RWPE2 (cell line): ENCODE results near the gene RPN1.
"Not testable (repeated sequence)": the region's sequence is repeated elsewhere in the genome, so short reads cannot be mapped to it uniquely, and the experiment has no call there.

Source experiments
- ATAC-seq: fragments of 200-7000 bp; cut with Tn5 transposase; 3 replicates; pipeline ENCODE4 v1.9.1; 2021; ENCODE audit warnings: low read depth
- DNase-seq: peaks from one replicate; pipeline ENCODE4 v3.0.0-alpha.2; 2020; ENCODE audit warnings: low spot score
- H3K27ac ChIP-seq: fragments of 450-650 bp; 2 replicates; pipeline ENCODE4 v1.5.1; 2017; ENCODE audit warnings: mild to moderate bottlenecking; ENCODE audit not compliant: poor library complexity, severe bottlenecking
- H3K27me3 ChIP-seq: fragments of 250-450 bp; sonication (Bioruptor Pico); 2 replicates; pipeline ENCODE4 v1.5.1; 2021; ENCODE audit warnings: mild to moderate bottlenecking, moderate library complexity; ENCODE audit not compliant: insufficient read depth, poor library complexity, severe bottlenecking
- H3K36me3 ChIP-seq: fragments of 250-450 bp; sonication (Bioruptor Pico); 2 replicates; pipeline ENCODE4 v1.5.1; 2020; ENCODE audit warnings: low read depth, mild to moderate bottlenecking, moderate library complexity
- H3K4me1 ChIP-seq: fragments of 250-450 bp; sonication (Bioruptor Pico); 2 replicates; pipeline ENCODE4 v1.5.1; 2021; ENCODE audit warnings: mild to moderate bottlenecking, moderate library complexity; ENCODE audit not compliant: insufficient read depth, poor library complexity, severe bottlenecking
- H3K4me3 ChIP-seq: fragments of 250-450 bp; sonication (Bioruptor Pico); 2 replicates; pipeline ENCODE4 v1.5.1; 2021; ENCODE audit warnings: mild to moderate bottlenecking, moderate library complexity; ENCODE audit not compliant: severe bottlenecking
- H3K9me3 ChIP-seq: fragments of 250-450 bp; sonication (Bioruptor Pico); 2 replicates; pipeline ENCODE4 v1.5.1; 2021; ENCODE audit warnings: mild to moderate bottlenecking, moderate library complexity; ENCODE audit not compliant: severe bottlenecking
- TF ChIP-seq, protein P1 (sequence below): fragments of 450-650 bp; IDR thresholded peaks from one replicate; pipeline ENCODE4 v1.5.1; 2017; ENCODE audit warnings: mild to moderate bottlenecking, moderate library complexity; ENCODE audit not compliant: poor library complexity, severe bottlenecking

RPN1 gene

GRCh38 chr3:128680603-128681368 is 30.2 kb upstream of the RPN1 start:
- no peaks in the 10 kb centered on the region for H3K36me3 ChIP-seq
- peak overlapping the region; percentile 55 for H3K27ac ChIP-seq
- TF ChIP-seq, protein P1, sequence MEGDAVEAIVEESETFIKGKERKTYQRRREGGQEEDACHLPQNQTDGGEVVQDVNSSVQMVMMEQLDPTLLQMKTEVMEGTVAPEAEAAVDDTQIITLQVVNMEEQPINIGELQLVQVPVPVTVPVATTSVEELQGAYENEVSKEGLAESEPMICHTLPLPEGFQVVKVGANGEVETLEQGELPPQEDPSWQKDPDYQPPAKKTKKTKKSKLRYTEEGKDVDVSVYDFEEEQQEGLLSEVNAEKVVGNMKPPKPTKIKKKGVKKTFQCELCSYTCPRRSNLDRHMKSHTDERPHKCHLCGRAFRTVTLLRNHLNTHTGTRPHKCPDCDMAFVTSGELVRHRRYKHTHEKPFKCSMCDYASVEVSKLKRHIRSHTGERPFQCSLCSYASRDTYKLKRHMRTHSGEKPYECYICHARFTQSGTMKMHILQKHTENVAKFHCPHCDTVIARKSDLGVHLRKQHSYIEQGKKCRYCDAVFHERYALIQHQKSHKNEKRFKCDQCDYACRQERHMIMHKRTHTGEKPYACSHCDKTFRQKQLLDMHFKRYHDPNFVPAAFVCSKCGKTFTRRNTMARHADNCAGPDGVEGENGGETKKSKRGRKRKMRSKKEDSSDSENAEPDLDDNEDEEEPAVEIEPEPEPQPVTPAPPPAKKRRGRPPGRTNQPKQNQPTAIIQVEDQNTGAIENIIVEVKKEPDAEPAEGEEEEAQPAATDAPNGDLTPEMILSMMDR: peak; percentile 98
- no peaks in the 10 kb centered on the region for H3K27me3 ChIP-seq
- DNase-seq (peak; percentile 98), ATAC-seq (peak; percentile 98)
- no peaks in the 10 kb centered on the region for H3K9me3 ChIP-seq
- H3K4me1 ChIP-seq: no peaks in the 10 kb centered on the region
- peak overlapping the region; percentile 45 for H3K4me3 ChIP-seq

DNA sequence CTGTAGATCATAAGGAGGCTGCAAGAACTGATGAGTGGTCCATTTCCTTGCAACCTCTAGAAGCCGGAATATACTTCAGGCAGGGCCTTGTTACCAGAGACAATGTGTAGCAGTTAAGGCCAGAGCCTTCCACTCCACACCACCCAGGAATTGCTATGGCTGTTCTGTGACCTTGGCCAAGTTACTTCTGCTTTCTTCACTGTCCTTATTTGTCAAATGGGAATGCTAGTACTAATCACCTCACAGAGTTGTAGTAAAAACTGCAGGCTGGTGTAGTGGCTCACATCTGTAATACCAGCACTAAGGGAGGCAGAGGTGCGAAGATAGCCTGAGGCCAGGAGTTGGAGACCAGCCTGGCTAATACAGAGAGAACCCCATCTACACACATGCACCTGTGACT is 28.7 kb upstream of the RPN1 start:
- Histone ChIP-seq H3K4me1 (no peaks in the 10 kb centered on the region), H3K36me3 (no peaks in the 10 kb centered on the region), H3K27me3 (no peaks in the 10 kb centered on the region), H3K4me3 (no peak overlapping the region), H3K9me3 (no peaks in the 10 kb centered on the region), H3K27ac (no peak overlapping the region)
- TF ChIP-seq, protein P1: no peak
- ATAC-seq (no peak), DNase-seq (no peak)

- H3K4me1 ChIP-seq, DNase-seq, H3K36me3 ChIP-seq, H3K4me3 ChIP-seq, H3K27ac ChIP-seq, H3K27me3 ChIP-seq, ATAC-seq, H3K9me3 ChIP-seq: not testable (repeated sequence)
Observed at GRCh38 chr3:128675802-128676201, 25.2 kb upstream of the RPN1 start.

- H3K4me1 ChIP-seq: no peaks in the 10 kb centered on the region
- no peak overlapping the region for H3K4me3 ChIP-seq
- no peaks in the 10 kb centered on the region for H3K9me3 ChIP-seq
- H3K27ac ChIP-seq: no peak overlapping the region
- no peaks in the 10 kb centered on the region for H3K36me3 ChIP-seq
- DNase-seq (no peak), ATAC-seq (no peak)
- no peaks in the 10 kb centered on the region for H3K27me3 ChIP-seq
- TF ChIP-seq, protein P1: no peak
Observed at GRCh38 chr3:128674161-128674784, 23.7 kb upstream of the RPN1 start.

DNA sequence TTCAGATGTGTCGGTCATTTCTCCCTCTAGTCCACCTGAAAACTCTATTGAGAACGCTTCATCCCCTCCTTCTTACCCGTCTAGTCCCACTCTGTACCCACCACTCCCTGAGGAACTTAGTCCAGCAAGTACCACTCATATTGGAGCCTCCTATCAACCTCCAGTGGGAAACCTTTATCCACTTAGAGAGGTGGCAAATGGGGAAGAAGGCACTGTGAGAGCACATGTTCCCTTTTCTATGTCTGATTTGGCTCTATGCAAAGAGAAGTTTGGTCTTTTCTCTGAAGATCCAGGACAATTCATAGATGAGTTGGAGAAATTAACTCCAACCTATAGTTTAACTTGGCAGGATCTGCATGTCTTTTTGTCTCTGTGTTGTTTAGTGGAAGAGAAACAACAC is 17.0 kb upstream of the RPN1 start:
- ATAC-seq (no peak), DNase-seq (no peak)
- no peaks in the 10 kb centered on the region for H3K36me3 ChIP-seq
- H3K9me3 ChIP-seq: no peaks in the 10 kb centered on the region
- H3K27ac ChIP-seq: no peak overlapping the region
- H3K4me1 ChIP-seq: no peaks in the 10 kb centered on the region
- TF ChIP-seq, protein P1: no peak
- H3K4me3 ChIP-seq: no peak overlapping the region
- no peaks in the 10 kb centered on the region for H3K27me3 ChIP-seq
